Heart left ventricle (tissue), 13 donors: ENCODE data around the gene ASXL2.

Experiments used
- POLR2A ChIP-seq, 2 donors: fragments of 450-650 bp; IDR thresholded peaks; one replicate each; pipeline ENCODE4 v1.6.1; 2017; ENCODE audit warnings: antibody characterized with exemption in 2 of 2, mild to moderate bottlenecking in 2 of 2, moderate library complexity in 2 of 2
- TF ChIP-seq, protein P1 (sequence below), 12 donors: fragments of 200-600 bp; sonication (generic) in 4 of 12; IDR thresholded peaks; one replicate each; pipeline versions ENCODE4 v1.5.0 to v1.8.0; 2018 to 2022; ENCODE audit warnings: antibody characterized with exemption in 12 of 12, mild to moderate bottlenecking in 5 of 12
- donor health status: ischemic (EF 13 %, LVEDD 7.1; RV severe dilation, severe dysfunction).
- donor health status: DM: no; HTN: yes; CAD: no.
- donor health status: DM: no; HTN: no; CAD: no.
- donor health status: ischemic (EF 25% LVEDD 6.9; RV normal size, moderate dysfunction).
- donor health status: ischemic (EF 25% LVEDD 5.7; RV mildly dilated, moderate dysfunction).
- donor health status: ischemic (EF 35%, LVEDD 5.7; RV mildly dilated, moderate dysfunction).
- donor health status: nonischemic (EF 11% LVEDD 7.7; RV severe dilation, severe dysfunction).
- donor health status: DM: yes; HTN: yes; CAD: no.
- donor health status: PGD.
- donor health status: ischemic (EF 29% LVEDD 5.4; RV normal size, mild dysfunction).
- donor health status: nonischemic (EF 23%, LVEDD 6.1; RV moderate dilation, normal function).

DNA sequence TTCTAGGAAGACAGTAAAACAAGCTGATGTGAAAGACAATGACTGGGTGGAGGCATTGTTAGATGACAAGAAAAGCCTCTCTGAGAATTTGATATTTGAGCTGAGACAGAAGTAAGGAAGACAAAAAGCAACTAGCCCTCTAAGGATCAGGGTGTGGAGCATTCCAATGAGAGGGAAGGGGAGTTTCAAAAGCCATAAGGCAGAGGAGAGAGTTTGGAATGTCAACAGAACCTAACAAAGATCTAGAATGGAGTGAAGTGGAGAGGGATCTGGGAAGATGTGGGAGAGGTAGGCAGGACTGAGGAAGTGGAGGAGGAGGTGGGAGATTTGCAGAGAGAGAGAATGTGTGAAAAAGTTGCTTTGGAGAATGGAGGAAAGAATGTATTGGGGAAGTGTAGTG lies 17.3 kb upstream of the ASXL2 start:
- TF ChIP-seq, protein P1, sequence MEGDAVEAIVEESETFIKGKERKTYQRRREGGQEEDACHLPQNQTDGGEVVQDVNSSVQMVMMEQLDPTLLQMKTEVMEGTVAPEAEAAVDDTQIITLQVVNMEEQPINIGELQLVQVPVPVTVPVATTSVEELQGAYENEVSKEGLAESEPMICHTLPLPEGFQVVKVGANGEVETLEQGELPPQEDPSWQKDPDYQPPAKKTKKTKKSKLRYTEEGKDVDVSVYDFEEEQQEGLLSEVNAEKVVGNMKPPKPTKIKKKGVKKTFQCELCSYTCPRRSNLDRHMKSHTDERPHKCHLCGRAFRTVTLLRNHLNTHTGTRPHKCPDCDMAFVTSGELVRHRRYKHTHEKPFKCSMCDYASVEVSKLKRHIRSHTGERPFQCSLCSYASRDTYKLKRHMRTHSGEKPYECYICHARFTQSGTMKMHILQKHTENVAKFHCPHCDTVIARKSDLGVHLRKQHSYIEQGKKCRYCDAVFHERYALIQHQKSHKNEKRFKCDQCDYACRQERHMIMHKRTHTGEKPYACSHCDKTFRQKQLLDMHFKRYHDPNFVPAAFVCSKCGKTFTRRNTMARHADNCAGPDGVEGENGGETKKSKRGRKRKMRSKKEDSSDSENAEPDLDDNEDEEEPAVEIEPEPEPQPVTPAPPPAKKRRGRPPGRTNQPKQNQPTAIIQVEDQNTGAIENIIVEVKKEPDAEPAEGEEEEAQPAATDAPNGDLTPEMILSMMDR (IDR thresholded peaks at IDR 0.05): no peak
- TF ChIP-seq POLR2A (IDR thresholded peaks at IDR 0.05): no peak
